Lung microvascular endothelial cell (primary cell): Measurements from ENCODE around the gene SLC6A8. TPM values are rescaled to one million over a fixed set of nuclear protein-coding genes. Genes with fewer than 3 reads are reported as not detected.
"Not testable (repeated sequence)": the region's sequence is repeated elsewhere in the genome, so short reads cannot be mapped to it uniquely, and the experiment has no call there.

ENCODE experiments used
- DNase-seq, 2 donors: peaks; one replicate each; pipeline versions ENCODE4 v3.0.0 to v3.0.0-alpha.2; 2010; ENCODE audit warnings: low read depth in 2 of 2
- total RNA-seq: library from RNA; depleted of rRNA; stranded (reverse); fragments of >200 nt; gene quantifications from 2 replicates; pipeline ENCODE4 v1.2.1, GENCODE V29; 2014

The SLC6A8 gene
- total RNA-seq, 1 donor from 2014 or later = 2.4 TPM

DNA sequence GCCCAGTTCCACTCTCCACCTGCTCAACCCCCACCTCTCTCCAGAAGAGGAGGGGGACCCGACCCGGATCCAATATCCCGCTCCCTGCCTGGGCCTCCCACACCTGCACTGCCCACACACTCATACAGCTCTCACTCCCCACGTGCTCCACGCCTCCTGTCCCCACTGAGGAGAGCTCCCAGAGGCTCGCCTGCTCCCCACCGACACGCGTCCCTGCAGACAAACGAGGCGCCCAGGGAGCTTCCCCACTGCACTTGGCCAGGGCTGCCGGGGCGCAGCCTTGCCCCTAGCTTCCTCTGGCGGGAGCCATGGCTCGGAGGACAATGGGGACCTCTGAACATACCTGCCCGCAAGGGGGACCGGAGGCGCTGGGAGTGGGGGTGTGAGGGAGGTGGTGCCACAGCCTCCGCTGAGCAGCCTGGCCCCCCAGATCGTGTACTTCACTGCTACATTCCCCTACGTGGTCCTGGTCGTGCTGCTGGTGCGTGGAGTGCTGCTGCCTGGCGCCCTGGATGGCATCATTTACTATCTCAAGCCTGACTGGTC is 5.0 kb downstream of the SLC6A8 start:
- no peak for DNase-seq

DNA sequence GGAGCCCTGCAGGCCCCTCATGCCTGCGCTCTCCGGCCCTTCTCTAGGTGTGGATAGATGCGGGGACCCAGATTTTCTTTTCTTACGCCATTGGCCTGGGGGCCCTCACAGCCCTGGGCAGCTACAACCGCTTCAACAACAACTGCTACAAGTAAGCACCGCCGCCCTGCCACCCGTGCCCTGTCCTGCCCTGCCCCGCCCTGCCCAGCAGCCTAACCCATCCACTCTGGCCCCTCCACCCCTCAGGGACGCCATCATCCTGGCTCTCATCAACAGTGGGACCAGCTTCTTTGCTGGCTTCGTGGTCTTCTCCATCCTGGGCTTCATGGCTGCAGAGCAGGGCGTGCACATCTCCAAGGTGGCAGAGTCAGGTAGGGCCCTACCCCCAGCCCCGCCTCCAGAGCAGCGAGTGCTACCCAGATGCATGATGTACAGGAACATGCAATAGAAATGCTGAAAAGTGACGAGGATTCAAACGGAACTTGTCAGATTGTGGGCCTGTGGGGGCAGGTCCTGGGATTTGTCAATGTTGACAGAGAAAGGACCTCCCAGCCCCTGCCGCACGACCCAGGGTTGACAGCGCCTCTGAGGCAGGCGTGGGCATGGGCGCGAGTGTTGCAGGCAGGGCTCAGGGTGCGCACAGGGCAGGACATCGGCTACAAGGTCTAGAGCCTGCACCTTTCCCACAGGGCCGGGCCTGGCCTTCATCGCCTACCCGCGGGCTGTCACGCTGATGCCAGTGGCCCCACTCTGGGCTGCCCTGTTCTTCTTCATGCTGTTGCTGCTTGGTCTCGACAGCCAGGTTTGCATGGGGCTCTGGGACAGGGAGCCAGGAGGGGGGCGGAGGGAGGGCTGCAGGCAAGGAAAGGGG is 5.7 kb downstream of the SLC6A8 start:
- no peak for DNase-seq

DNA sequence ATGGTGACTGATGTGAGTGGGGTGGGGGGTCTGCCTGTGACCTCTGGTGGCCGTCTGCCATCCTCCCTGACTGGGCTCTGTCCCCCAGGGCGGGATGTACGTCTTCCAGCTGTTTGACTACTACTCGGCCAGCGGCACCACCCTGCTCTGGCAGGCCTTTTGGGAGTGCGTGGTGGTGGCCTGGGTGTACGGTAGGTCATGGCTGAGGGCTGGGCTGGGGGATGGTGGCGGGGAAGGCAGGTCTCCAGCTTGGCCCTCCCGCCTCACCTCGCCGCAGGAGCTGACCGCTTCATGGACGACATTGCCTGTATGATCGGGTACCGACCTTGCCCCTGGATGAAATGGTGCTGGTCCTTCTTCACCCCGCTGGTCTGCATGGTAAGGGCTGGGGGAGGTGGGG is 6.5 kb downstream of the SLC6A8 start:
- not testable (repeated sequence) for DNase-seq

DNA sequence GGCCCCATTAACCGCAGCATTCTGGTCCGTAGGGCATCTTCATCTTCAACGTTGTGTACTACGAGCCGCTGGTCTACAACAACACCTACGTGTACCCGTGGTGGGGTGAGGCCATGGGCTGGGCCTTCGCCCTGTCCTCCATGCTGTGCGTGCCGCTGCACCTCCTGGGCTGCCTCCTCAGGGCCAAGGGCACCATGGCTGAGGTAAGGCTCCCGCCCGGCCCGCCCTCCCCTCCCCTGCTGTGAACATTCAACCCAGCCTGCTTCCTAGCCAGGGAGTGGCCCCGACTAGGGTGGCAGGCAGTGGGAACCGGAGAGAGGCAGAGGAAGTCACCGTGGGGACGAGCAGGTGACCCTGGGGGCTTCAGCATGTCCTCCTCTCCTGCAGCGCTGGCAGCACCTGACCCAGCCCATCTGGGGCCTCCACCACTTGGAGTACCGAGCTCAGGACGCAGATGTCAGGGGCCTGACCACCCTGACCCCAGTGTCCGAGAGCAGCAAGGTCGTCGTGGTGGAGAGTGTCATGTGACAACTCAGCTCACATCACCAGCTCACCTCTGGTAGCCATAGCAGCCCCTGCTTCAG is 7.1 kb downstream of the SLC6A8 start:
- no peak for DNase-seq

DNA sequence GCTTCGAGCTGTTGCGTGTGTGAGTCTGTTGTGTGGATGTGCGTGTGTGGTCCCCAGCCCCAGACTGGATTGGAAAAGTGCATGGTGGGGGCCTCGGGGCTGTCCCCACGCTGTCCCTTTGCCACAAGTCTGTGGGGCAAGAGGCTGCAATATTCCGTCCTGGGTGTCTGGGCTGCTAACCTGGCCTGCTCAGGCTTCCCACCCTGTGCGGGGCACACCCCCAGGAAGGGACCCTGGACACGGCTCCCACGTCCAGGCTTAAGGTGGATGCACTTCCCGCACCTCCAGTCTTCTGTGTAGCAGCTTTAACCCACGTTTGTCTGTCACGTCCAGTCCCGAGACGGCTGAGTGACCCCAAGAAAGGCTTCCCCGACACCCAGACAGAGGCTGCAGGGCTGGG is 8.4 kb downstream of the SLC6A8 start:
- DNase-seq = no peak

DNA sequence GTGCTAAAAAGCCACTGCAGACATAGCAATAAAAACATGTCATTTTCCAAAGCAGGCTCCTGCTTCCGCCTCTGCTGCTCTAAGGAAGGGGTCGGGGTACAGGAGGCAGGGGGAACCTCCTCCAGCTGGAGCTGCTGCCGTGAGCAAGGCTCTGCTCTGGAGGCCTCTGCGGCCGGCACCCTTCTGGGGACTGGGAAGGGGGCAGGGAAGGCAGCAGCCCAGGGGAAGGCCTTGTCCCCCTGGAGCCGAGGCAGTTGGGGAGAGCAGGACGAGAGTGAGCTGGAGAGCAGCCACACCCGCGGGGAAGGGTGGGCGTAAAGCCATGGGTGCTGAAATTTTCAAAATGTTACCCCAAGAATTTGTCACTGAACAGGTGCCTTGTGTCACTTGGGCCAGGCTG is 8.8 kb downstream of the SLC6A8 start:
- DNase-seq = not testable (repeated sequence)

DNA sequence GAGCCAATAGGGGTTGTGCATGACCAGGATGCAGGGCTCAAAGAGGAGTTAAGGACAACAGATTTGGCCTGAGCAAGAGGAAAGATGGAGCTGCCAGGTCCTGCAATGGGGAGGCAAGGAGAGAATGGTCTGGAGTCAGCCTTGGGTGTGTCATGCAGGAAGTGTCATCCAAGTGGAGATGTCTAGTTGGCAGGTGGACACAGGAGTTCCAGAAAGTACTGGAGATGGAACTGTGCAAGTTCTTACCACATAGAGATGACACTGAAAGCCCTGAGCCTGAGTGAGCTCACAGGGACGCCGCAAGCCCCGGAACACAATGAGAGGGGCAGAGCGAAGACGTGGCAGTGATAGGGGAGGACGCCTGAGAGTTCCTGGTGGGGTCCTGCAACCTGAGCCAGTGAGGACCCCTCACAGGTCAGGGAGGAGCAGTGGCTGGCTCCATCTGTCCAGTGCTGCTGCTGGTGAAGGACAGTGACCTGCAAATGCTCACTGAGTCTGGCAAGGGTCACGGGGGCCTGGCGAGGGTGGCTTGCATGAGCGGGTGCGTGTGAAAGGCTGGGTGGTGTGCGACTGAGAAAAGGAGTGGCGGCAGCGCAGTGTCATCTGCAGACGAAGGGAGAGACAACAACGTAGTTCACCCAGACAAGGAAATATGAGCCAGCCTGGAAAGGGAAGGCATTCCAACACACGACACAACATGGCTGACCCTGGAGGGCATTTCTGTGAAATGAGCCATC is 9.4 kb downstream of the SLC6A8 start:
- DNase-seq = not testable (repeated sequence)

DNA sequence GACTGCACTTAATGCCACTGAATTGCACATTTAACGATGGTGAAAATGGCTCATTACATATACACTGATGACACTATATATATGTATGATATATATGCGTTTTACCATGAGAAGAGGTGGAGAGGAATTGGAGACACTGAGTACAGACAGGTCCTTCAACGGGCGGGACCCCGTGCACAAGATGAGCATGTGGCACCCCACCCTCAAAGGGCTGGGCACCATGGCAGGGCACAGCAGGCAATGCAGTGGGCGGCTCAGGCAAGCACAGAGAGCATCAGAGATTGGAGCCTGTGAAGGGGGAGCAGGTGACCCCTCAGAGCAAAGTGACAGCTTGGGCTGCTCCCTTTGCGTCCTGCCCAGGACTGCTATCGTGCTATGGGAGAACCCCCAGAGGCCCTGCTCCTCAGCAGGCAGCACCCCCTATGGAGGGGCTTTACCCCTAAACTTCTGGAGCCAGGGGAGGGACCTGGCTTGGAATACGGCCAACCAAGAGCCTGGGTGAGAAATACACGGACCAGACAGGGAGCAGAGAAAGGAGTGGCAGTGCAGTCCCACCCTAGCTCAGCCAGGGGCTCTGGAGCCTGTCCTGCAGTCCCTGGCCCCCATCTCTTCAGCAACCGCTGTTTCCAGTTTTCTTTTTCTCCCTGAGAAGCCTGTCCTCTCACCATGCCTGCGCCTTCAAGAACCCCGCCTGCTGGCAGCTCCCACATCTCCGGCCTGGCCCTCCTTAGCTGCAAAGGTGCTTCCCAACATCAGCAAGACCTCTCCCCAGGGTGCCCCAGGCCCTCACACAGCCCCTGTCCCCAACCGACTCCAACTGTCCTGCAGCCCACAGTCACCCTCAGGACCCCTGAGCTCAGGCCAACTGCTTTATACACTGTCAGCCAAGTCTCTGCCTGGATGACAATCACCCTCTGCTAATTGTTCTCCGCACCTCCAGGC is 10.5 kb downstream of the SLC6A8 start:
- no peak for DNase-seq

DNA sequence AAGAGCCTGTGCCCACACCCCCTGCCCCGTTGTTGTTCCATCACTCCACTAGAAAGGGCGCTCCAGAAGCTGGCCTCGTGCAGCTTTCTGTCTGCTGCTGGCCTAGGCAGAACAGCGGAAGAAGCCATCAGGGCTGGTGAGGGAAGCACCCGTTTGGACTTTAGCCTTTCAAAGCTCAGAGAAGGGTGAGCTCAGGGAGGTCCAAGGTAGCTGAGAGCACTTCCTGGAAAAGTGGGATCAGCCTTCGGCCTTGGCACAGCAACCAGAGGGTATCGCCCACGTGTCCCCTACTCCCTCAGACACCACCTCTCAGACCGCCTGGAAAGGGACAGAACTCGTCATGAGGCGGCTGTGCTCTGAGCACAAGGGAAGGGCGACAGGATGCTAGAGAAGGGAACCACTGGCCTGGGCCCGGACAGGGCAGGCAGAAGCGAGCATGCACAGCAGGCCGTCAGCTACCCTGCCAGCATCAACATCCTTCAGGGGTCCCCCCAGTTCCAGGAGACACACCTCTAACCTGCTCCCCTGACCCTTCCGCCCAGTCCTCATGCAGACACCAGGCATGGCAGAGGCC is 11.6 kb downstream of the SLC6A8 start:
- not testable (repeated sequence) for DNase-seq

DNA sequence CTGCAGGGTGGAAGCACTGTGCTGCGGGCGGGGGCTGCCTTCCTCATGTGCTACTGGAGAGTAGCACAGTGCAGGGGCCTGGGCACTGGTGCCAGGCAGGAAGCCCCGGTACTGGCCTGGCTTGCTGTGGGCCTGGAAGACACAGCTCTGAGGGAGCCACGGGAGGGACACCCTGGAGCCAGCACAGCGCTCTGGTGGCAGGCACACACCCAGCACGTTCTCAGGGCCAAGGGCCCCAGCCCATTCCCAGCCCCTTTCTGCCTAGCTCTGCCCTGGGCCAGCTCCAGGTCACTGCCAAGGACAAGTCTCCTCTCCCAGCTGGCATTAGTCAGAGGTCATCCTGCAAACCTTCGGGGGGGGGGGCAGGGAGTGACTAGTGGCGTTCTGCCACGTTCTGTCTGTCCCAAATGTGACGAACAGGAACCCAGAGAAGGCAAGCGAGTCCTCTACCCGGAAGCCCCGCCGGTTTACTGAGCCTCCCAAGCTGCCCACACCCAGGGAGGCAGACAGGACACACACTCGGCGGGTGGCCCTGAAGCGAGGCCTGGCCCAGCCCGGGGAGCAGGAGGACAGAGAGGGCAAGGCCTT is 12.2 kb downstream of the SLC6A8 start:
- DNase-seq = peak in 1 of 2 donors; percentile 22

DNA sequence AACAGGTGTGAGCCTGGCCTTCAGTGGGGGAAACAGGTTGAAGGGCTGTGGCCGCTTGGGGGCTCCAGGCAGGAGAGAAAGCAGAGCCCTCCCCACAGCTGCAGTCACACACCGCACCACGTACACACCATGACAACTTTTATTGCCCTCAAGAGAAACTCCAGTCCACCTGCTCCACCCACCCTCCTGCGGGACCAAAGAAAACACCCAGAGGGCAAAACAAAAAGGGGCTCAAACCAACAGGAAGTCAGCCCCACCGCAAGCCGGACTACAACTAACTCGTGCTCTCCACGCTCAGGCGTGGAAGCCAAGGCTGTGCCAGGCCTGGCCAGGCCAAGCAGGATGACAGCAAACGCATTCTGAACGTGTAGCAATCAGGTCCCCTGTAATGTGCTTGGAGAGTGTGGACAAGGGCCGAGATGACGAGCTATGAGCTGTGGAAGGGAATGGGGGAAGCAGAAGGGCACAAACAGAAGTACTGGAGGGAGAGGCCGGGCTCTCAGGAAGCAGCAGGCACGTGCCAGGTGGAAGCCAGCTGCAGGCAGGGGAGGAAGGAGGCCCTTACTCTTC is 12.7 kb downstream of the SLC6A8 start:
- peak; percentile 15 to 24 for DNase-seq

DNA sequence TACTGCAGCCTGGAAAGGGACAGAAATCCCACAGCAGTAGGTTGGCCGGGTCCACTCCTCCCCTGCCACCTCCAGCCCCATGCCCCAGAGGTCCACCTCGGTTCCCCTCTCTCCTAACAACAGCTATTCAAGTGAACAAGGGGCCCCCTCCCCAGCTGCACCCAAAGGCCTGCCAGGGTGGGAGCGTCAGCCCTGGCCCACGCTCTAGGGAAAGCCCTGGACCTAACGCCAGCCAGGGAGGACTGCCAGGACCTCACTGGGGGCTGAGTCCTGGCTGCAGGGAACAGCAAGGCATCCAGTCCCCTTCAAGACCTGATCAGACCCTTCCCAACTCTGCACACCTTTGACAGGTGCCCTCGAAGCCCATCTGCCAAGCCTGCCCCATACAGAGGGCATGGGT is 13.2 kb downstream of the SLC6A8 start:
- DNase-seq = no peak

DNA sequence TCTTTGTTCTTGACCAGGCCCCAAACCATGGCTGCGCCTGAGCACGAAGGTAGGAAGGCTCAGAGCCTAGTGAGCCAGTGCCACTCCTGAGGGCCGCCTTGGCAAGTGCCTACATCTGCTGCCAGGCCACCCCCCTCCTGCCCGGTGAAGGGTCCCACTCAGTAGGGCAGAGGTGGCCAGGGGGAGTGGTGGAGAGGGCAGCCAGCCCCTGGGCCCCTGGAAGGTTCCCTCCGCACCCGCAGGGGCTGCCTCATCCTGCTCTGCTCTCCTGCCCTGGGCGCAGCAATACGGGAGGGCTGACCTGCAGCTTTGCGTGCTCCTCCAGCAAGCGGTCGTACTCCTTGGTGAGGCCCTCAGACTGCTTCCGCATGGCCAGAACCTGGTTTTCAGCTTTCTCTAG is 14.0 kb downstream of the SLC6A8 start:
- DNase-seq = no peak

DNA sequence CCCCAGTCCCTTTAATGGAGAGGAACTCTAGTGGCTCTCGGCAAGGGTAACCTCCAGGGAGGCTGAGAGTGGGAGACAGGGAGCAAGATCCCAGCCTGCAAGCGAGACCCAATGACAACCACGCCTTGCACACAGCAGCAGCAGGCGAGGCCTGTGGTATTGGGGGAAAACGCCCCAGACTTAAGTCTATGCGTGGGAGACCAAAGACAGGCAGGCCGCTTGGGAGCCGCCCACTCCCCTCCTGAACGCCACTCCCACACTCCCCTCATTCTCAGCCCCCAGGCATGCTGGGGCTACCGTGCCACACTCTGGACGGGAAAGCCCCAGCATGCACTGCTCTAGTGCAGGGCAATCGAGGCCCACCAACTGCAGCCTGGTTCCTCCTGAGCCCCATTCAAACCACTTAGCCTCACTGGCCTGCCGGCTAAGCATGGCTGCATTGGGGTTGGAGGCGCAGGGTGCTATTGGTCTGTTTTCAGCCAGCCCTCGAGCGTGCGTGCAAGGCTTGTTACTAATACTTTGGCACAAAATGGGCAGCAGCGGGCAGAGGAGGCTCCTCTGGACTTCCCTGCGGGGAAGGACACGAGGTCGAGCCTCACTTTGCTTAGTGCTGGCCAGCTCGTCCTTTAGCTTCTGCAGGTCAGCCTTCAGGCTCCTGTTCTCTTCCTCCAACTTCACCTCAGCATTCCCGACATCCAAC is 14.8 kb downstream of the SLC6A8 start:
- no peak for DNase-seq

DNA sequence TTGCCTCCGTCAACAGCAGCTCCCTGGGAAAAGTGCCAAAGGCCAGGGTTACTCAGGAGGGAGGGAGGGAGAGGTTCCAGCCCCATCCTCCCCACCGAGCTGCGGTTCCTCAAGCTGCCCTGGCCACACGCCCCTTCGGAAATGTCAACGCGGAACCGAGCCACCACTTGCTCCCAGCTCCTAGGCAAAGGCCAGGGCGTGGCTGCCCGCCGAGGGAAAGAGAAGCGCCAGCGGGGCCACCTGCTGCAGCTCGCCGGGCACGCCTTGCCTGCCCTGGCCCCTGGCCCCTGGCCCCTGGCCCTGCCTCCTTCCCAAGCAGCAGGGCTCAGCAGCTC is 15.3 kb downstream of the SLC6A8 start:
- DNase-seq = peak in 1 of 2 donors; percentile 57

DNA sequence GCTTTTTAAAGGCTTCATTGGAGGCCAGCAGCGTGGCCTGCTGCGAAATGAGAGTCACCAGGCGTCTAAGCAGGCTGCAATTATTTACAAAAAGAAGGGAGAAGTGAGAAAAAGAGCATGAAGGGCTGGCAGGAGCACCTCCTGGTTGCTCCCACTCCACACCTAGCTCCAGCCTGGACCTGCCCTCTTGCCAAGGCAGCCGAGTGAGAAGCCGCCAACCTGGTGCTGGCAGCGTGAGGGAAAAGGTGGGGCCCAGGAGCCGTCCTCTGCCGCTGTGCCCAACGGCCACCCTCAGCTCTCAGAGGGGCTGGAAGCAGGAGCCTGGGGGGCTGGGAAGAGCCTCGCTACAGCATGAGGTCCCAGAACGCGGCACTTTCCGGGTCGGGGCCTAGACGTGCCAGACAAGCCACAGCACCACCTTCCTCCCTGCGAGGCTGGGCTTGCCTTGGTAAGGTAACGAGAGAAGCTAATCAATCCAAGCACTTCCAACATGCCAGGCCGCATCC is 16.3 kb downstream of the SLC6A8 start:
- no peak for DNase-seq

DNA sequence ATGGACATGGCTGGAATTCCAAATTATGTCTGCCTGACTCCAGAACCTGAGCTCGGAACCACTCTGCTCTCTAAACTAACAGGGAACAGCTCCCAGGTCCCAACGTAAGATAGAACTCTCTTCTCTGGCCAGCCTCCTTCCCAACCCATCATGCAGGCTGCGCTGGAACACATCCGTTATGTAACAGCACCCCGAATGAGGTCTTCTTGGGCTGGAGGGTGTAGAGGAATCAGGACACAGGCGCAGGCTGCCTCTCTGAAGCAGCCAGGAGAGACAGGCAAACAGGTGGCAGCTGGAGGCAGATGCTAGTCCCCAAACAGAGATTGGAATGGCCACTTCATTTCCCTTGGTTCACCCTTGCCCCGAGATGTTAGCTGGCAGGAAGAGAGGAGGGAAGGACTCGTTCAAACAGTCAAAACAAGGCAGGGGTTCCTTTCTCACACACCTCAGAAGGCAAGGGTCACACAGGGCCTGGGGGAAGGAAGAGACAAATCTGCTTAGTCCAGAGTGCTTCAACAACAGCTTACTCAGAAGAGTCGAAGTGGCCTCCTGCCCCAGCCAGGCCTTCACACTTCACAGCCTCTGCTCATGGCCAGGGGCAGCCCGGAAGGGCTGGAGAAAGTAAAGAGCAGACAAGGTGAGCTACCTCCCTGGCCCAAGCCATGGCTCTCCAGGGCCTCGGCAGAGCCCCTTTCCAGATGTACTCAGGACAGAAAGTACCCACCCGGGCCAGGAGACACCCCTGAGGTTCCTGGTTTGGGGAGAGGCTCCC is 17.1 kb downstream of the SLC6A8 start:
- not testable (repeated sequence) for DNase-seq

DNA sequence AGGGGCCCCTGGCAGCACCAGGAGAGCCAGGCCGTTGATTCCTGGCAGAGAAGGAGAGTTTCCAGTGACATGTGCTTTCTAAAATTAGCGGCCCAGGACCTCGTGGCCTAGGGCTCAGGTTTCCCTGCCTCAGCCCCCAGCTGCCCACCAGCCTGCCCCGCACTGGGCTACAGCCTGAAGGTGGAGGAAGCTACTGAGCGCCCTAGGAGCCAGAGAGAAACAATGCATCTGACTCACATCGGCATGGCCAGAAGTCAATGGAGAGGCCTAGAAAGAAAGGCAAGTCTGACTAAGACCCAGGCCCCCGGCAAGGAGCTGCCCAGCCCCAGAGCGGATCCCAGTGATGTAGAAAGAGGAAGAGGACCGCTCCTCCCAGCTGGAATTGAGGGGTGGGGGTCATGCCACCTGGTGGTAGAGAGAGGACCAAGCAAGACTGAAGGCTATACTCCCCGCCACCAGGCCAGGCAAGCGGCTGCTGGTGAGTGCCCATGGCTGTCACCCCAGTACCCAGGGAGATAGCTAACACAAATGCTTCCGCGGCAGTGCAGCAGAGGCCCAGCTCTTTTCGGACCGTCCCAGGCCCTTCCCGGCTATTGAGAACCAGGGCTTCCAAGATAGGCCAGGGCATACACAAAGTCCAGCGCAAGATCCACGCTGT is 17.8 kb downstream of the SLC6A8 start:
- DNase-seq = not testable (repeated sequence)
